ENCODE data around the gene EMC10.

DNA sequence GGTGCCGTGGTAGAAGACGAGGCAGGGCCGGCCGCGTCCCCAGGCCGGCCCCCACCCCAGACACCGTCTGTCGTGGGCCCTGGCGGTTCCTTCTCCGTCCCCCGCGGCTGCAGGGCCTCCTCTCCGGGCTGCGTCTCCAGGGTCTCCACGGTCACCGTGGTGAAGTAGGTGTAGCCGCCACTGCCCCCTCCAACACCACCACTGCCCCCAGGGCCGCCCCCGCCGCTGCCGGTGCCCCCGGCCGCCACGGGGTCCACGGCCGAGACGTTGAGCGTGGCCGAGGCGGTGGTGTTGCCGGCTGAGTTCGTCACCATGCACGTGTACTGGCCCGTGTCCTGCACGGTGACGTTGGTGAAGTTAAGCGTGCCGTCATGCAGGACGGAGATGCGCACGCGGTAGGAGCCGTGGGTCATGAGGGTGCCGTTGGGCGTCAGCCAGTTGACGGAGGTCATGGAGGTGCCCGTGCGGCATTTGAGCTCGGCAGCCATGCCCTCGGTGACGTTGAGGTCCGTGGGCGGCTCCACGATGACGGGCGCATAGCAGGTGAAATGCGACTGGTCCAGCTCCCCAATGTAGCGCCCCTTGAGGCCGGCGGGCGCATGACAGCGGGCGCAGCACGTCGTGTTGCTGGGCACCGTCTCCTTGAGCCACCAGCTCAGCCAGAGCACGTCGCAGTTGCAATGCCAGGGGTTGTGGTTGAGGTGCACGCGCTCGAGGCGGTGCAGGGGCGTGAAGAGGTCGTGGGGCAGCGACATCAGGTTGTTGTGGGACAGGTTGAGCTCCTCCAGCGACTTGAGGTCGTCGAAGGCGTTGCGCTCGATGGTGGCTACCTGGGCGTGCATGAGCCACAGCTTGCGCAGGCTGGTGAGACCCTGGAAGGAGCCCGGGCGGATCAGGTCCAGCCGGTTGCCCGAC lies 42.0 kb downstream of the EMC10 start:
- TF ChIP-seq, protein P1, sequence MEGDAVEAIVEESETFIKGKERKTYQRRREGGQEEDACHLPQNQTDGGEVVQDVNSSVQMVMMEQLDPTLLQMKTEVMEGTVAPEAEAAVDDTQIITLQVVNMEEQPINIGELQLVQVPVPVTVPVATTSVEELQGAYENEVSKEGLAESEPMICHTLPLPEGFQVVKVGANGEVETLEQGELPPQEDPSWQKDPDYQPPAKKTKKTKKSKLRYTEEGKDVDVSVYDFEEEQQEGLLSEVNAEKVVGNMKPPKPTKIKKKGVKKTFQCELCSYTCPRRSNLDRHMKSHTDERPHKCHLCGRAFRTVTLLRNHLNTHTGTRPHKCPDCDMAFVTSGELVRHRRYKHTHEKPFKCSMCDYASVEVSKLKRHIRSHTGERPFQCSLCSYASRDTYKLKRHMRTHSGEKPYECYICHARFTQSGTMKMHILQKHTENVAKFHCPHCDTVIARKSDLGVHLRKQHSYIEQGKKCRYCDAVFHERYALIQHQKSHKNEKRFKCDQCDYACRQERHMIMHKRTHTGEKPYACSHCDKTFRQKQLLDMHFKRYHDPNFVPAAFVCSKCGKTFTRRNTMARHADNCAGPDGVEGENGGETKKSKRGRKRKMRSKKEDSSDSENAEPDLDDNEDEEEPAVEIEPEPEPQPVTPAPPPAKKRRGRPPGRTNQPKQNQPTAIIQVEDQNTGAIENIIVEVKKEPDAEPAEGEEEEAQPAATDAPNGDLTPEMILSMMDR (IDR thresholded peaks at IDR 0.05), result no peak
- no peak for TF ChIP-seq POLR2A (IDR thresholded peaks at IDR 0.05)
- no peak for TF ChIP-seq POLR2AphosphoS5 (IDR thresholded peaks at IDR 0.05)

All from prostate gland (tissue), 2 donors.